ENCODE results near the gene CBX8. TPM values are rescaled to one million over a fixed set of nuclear protein-coding genes. Genes with fewer than 3 reads are reported as not detected.
"Not testable (repeated sequence)": the region's sequence is repeated elsewhere in the genome, so short reads cannot be mapped to it uniquely, and the experiment has no call there.

CBX8 gene
- total and polyA plus RNA-seq, 4 donors = 4.8 to 9.3 (median 5.5) TPM

DNA sequence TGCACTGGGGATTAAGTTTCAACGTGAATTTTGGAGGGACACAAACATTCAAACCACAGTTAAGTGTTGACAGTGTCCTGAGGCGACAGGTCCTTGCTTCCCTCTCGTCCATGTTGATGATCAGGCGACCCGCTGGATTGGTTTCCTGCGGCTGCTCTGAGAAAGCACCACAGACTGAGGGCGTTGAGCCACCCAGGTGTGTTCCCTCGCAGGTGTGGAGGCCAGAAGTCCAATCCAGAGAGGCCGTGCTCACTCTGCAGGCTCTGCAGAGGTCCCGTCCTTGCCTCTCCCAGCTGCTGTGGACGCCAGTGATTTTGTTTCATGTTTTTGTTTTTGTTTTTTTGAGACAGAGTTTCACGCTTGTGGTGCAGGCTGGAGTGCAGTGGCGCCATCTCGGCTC is 41.3 kb downstream of the CBX8 start:
- TF ChIP-seq, protein P1, sequence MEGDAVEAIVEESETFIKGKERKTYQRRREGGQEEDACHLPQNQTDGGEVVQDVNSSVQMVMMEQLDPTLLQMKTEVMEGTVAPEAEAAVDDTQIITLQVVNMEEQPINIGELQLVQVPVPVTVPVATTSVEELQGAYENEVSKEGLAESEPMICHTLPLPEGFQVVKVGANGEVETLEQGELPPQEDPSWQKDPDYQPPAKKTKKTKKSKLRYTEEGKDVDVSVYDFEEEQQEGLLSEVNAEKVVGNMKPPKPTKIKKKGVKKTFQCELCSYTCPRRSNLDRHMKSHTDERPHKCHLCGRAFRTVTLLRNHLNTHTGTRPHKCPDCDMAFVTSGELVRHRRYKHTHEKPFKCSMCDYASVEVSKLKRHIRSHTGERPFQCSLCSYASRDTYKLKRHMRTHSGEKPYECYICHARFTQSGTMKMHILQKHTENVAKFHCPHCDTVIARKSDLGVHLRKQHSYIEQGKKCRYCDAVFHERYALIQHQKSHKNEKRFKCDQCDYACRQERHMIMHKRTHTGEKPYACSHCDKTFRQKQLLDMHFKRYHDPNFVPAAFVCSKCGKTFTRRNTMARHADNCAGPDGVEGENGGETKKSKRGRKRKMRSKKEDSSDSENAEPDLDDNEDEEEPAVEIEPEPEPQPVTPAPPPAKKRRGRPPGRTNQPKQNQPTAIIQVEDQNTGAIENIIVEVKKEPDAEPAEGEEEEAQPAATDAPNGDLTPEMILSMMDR (IDR thresholded peaks at IDR 0.05; ENCODE audit: control extremely low read depth, extremely low read depth) = no peak
- no peak overlapping the region for H3K9ac ChIP-seq (ENCODE audit: insufficient read depth in 1 of 2, low read length in 2 of 2)
- H3K27ac ChIP-seq (ENCODE audit: low read depth in 1 of 2, low read length in 1 of 2) = no peak overlapping the region
- ATAC-seq (ENCODE audit: insufficient read depth, low FRiP score) (no peak), DNase-seq (no peak)
- H3K9me3 ChIP-seq (ENCODE audit: control insufficient read depth in 4 of 4, insufficient read depth in 3 of 4, low read length in 3 of 4) = no peaks in the 10 kb centered on the region
- no peak overlapping the region for H3K4me3 ChIP-seq
- peaks cover 0 to 9% (median 8%) of the 10 kb centered on the region in 3 donors for H3K27me3 ChIP-seq (ENCODE audit: control insufficient read depth in 3 of 3, insufficient read depth in 3 of 3, low read length in 2 of 3)
- no peaks in the 10 kb centered on the region for H3K4me1 ChIP-seq (ENCODE audit: control insufficient read depth in 5 of 5, insufficient read depth in 5 of 5, low read length in 5 of 5)
- H3K36me3 ChIP-seq (ENCODE audit: control insufficient read depth in 4 of 4, insufficient read depth in 4 of 4, low read length in 4 of 4) = no peaks in the 10 kb centered on the region
- 90% methylated on average over 14 of the region's 14 CpGs for whole genome bisulfite sequencing, 2 donors

DNA sequence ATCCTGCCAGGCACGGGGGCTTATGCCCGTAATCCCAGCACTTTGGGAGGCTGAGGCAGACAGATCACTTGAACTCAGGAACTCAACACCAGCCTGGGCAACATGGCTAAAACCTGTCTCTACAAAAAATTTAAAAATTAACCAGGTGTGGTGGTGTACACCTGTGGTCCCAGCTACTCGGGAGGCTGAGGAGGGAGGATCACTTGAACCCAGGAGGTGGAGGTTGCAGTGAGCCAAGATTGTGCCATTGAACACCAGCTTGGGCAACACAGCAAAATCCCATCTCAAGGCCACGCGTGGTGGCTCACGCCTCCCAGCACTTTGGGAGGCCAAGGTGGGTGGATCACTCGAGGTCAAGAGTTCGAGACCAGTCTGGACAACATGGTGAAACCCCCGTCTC is 42.0 kb downstream of the CBX8 start:
- peaks cover 0 to 12% (median 11%) of the 10 kb centered on the region in 3 donors for H3K27me3 ChIP-seq (ENCODE audit: control insufficient read depth in 3 of 3, insufficient read depth in 3 of 3, low read length in 2 of 3)
- not testable (repeated sequence) for DNase-seq; H3K4me3 ChIP-seq; H3K27ac ChIP-seq (ENCODE audit: low read depth in 1 of 2, low read length in 1 of 2); ATAC-seq (ENCODE audit: insufficient read depth, low FRiP score); H3K4me1 ChIP-seq (ENCODE audit: control insufficient read depth in 5 of 5, insufficient read depth in 5 of 5, low read length in 5 of 5); H3K9me3 ChIP-seq (ENCODE audit: control insufficient read depth in 4 of 4, insufficient read depth in 3 of 4, low read length in 3 of 4); H3K9ac ChIP-seq (ENCODE audit: insufficient read depth in 1 of 2, low read length in 2 of 2); H3K36me3 ChIP-seq (ENCODE audit: control insufficient read depth in 4 of 4, insufficient read depth in 4 of 4, low read length in 4 of 4)
- WGBS, 2 donors = 90 to 93% methylated on average over 9 of the region's 9 CpGs

DNA sequence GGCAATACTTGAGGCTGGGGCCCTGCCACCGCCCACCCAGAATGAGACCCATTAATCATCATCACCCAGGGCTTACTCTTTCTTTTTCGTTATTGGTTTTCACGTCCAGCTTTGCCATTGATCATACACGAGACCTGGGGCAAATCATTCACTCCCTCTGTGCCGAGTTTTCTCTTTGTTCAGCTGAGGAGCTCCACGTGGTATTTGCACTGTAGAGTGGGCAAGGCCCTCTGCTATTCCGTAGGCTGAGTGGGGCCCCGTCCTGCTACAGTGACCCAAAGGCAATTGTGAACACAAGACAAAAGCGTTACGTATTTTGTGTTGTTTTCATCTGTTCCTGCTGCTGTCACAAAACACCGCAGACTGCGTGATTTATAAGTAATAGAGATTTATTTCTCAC is 42.5 kb downstream of the CBX8 start:
- no peak for DNase-seq
- Histone ChIP-seq H3K4me1 (ENCODE audit: control insufficient read depth in 5 of 5, insufficient read depth in 5 of 5, low read length in 5 of 5) (no peaks in the 10 kb centered on the region), H3K9ac (ENCODE audit: insufficient read depth in 1 of 2, low read length in 2 of 2) (no peak overlapping the region), H3K27me3 (ENCODE audit: control insufficient read depth in 3 of 3, insufficient read depth in 3 of 3, low read length in 2 of 3) (peaks cover 0 to 18% (median 17%) of the 10 kb centered on the region in 3 donors), H3K9me3 (ENCODE audit: control insufficient read depth in 4 of 4, insufficient read depth in 3 of 4, low read length in 3 of 4) (no peaks in the 10 kb centered on the region), H3K27ac (ENCODE audit: low read depth in 1 of 2, low read length in 1 of 2) (no peak overlapping the region), H3K36me3 (ENCODE audit: control insufficient read depth in 4 of 4, insufficient read depth in 4 of 4, low read length in 4 of 4) (no peaks in the 10 kb centered on the region), H3K4me3 (no peak overlapping the region)
- TF ChIP-seq, protein P1 (IDR thresholded peaks at IDR 0.05; ENCODE audit: control extremely low read depth, extremely low read depth) = no peak
- ATAC-seq (ENCODE audit: insufficient read depth, low FRiP score) = no peak
- 72 to 90% methylated on average over 12 of the region's 12 CpGs for WGBS, 2 donors

DNA sequence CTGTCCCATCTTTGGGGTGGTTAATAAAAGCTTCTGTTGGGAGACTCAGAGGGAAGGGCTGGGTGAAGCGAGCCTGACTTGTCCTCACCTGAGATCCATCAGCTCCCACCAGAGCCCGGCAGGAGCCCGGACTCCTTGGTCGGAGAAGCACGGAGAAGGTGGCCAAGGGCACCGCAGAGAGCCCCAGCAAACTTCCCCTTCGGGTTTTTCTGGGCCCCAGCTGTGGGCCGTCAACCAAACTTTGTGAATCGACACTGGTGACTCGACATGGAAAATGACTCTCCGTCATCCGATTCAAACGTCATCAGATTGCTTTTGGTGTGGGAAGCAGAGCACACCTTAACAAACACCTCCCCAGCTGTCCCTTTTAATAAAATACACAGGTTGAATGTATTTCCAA is 44.7 kb downstream of the CBX8 start:
- H3K27me3 ChIP-seq (ENCODE audit: control insufficient read depth in 3 of 3, insufficient read depth in 3 of 3, low read length in 2 of 3) = peaks cover 10 to 34% (median 33%) of the 10 kb centered on the region in 3 donors
- no peak overlapping the region for H3K27ac ChIP-seq (ENCODE audit: low read depth in 1 of 2, low read length in 1 of 2)
- H3K36me3 ChIP-seq (ENCODE audit: control insufficient read depth in 4 of 4, insufficient read depth in 4 of 4, low read length in 4 of 4) = no peaks in the 10 kb centered on the region
- ATAC-seq (ENCODE audit: insufficient read depth, low FRiP score) (no peak), DNase-seq (no peak)
- no peak overlapping the region for H3K9ac ChIP-seq (ENCODE audit: insufficient read depth in 1 of 2, low read length in 2 of 2)
- WGBS, 2 donors = 39 to 59% methylated on average over 13 of the region's 13 CpGs
- TF ChIP-seq, protein P1 (IDR thresholded peaks at IDR 0.05; ENCODE audit: control extremely low read depth, extremely low read depth) = no peak
- peaks cover 0 to 4% (median 0%) of the 10 kb centered on the region in 4 donors for H3K9me3 ChIP-seq (ENCODE audit: control insufficient read depth in 4 of 4, insufficient read depth in 3 of 4, low read length in 3 of 4)
- peaks cover 0 to 8% (median 7%) of the 10 kb centered on the region in 5 donors for H3K4me1 ChIP-seq (ENCODE audit: control insufficient read depth in 5 of 5, insufficient read depth in 5 of 5, low read length in 5 of 5)
- H3K4me3 ChIP-seq = no peak overlapping the region
